GM18508 (cell line): ENCODE results near the gene FZD10.

Source experiments
- ATAC-seq: cut with Tn5 transposase; IDR thresholded peaks from one replicate; pipeline ENCODE4 v1.9.1; 2021; ENCODE audit warnings: moderate number of reproducible peaks; ENCODE audit not compliant: insufficient read depth, unreplicated experiment

The FZD10 gene

DNA sequence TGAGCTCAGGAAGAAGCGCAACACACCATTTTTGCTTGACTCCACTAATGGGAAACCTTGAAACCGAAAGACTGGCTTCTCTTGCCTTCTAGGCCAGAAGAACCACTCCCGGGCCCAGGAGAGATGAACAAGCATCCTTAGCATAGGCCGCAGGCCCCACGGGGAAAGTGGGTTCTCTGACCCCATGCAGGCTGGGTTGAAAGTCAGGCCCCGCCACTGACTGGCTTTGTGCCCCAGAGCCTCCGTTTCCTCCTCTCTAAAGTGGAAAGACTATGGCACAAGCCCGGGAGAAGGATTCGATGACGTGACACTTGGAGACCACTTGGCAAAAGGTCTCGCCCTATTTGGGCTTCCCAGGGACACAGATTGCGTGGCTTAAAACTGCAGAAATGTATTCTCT, 9.9 kb upstream of the FZD10 start:
- ATAC-seq: no peak

DNA sequence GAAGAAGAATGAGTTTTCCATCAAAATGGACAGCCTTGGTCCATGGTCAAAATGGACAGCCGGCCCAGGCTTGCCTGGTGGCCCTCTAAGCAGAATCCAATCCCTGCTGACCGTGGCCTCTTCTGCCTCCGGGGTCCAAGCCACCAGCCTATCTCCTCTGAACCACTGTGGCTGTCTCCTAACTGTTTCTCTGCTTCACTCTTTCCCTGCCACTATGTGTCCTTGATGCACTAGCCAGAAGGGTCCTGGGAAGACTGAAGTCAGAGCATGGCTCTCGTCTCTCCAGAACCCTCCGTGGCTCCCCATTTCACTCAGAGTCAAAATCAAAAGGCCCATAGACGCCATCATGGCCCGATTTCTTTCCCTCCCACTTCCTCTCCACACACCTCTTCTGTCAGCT, 8.5 kb upstream of the FZD10 start:
- ATAC-seq: no peak

DNA sequence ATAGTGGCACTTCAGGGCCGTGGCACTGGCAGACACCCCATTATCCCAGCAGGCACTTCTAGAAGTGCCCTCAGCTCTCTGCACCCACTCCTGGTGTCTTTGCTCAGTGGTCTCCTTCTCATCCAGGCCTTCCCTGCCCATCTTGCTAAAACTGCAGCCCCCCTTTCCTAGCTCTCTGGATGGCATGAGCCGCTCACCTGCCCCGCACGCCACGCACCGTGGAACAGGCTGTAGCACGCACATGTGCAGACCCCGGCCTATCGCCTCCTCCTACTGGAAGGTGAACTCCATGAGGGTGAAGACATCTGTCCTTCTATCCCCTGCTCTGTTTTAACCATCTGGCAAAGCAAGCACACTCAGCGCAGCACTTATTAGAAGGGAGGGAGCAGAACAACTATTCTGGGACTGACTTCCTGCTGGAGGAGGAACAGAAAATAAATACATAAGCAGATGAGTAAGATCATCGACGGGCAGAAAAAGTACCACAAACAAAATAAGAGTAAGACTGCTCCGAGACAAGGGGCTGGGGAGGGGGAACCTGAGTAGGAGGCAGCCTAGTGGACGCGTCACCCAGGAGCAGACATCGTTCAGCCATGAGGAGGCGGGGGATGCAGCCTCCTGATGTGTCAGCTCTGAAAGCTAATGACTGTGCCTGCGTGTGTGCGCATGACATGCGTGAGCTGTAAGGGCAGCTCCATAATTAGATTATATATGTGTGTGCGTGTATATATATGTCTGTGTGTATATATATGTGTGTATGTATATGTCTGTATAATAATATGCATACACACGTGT, 7.8 kb upstream of the FZD10 start:
- no peak for ATAC-seq

DNA sequence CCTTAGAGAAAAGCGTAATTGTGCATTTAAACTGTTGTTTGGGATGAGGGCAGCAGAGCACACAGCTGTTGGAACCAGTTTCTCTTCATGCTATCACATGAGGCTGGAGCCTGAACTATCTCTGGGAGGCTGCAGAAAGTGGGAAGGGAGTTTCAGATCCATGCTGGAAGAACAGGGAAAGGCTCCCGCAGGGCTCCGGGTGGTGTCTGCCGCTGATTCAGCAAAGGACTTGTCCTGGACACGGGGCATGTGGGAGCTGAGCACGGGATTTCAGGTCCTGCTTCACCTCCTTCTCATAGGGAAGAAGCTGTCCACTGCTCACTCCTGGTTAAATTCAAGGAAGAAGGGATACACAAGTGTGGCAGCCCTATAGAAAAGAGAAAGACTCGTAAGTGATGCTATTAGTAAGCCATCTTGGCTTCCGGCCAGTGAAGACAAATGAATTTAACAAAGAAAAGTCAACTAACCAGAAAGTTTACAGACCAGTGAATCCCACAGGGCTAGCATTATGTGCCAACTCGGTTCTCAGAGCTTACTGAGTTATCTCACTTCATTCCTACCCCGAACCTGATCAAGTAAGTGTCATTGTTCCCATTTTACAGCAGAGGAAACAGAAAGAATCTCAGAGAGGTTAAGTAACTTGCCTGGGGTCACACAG, 6.7 kb upstream of the FZD10 start:
- ATAC-seq: no peak

DNA sequence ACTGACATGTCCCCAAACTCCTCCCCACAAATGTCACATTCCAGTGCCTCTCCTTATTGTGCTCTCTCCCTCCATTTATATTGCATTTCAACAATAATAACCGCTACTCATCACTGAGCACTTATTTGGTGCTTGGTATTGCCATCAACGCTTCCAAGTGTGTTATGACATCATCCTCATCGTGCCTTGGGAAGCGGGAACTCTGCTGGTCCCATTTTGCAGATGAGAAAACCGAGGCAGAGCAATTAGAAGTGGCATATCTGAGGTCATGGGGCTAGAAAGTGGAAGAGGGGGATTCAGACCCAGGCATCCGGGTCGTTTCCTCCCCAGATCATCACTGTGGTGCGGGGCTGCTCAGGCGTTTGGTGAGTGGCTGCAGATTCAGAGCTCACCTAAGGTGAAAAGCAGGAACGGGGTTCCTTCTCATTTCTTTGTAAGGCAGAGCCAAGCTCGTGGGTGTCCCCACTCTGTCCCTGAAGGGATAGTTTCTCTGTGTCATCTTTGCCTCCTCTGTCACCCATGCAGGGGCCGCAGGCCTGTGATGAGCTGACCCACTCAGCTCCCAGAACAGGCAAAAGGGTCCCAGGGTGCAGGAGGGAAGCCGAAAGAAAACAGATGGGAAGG, 5.5 kb upstream of the FZD10 start:
- no peak for ATAC-seq

DNA sequence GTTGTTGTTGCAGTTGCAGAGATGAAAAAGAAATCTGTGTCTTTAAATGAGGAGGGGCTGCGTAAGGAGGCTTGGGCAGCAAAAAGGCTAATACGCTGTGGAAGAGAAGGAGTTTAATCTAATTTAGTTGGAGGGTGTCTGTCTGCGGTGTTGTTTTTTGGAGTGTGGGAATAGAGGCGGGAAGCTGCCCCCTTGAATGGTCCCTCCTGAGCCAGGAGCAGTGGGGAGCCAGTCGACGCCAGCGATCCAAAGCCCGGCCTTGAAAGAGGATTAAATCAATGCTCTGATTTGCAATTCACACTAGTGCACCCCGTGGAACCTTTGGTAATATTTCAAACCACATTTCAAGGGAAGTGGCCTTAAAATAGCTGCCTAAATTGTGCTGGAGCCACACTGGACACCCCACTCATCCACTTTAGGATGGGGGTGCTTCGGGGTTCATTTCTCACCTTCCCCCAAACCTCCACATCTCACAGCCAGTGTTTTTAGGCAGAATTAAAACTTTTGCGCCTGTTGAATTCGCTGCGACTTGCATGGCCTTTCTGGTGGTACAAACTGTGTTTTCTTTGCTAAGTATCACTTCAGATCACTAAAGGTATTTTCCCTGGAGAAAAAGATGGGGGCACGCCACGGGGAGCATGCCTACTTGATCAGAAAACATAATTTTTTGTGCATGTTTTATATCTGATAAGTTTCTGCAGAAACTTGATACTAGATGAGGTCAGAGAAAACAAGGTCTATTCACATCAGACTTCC, 4.1 kb upstream of the FZD10 start:
- no peak for ATAC-seq

DNA sequence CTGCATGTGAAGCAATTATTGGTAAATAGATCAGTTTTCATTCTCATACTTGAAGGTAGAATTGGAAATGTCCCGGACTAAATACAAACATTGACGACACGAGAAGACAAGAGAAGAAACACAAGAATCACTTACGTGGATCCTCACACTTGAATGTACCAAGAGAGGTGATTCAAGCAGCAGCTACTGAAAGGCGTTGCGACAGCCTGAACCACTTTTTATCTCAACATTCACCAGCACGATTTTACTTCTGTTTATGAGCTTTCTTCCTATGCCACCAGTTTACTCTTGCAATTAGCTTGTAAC, 3.6 kb upstream of the FZD10 start:
- no peak for ATAC-seq

DNA sequence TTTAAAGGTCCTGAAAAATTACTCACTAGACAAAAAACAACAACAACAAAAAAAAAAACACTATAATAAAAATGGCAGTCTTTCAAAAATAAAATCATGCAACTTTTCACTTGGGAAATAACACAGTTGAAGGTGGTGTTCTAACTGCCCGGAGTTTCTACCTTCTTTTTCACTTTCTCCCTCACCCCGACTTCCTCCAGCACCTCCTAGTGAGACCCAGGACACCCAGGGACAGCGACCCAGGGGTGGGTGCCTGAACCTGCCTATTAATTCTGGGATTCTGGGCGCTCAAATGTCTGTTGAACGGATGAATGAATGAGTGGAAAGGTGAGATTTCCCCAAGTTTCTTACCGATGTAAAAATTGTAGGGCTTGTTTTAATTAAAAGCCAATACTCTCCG, 2.0 kb upstream of the FZD10 start:
- ATAC-seq: no peak

DNA sequence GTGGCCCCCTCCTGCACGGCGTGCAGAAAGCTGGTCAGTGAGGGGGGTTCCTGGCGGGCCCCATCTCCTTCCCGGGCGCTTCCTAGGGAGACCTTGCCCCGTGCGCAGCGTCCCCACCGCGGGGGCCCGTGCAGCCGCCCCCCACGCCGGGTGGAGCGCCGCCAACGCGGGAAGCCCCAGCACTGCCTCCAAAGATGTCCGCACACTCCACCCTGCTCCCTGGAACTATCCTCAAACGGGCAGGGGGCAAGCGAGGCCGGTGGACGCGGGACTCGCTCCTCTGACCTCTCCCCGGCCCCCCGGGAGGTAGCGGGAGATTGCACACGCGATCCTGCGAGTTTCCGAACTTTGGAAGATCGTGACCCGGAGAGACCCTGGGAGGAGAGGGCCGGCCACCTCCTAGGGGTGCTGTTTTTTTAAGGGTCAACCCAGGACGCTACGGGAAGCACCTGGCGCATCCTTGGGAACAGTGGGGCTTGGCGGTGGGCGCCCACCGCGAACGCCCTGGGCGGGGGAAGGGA, 1.5 kb upstream of the FZD10 start:
- no peak for ATAC-seq

DNA sequence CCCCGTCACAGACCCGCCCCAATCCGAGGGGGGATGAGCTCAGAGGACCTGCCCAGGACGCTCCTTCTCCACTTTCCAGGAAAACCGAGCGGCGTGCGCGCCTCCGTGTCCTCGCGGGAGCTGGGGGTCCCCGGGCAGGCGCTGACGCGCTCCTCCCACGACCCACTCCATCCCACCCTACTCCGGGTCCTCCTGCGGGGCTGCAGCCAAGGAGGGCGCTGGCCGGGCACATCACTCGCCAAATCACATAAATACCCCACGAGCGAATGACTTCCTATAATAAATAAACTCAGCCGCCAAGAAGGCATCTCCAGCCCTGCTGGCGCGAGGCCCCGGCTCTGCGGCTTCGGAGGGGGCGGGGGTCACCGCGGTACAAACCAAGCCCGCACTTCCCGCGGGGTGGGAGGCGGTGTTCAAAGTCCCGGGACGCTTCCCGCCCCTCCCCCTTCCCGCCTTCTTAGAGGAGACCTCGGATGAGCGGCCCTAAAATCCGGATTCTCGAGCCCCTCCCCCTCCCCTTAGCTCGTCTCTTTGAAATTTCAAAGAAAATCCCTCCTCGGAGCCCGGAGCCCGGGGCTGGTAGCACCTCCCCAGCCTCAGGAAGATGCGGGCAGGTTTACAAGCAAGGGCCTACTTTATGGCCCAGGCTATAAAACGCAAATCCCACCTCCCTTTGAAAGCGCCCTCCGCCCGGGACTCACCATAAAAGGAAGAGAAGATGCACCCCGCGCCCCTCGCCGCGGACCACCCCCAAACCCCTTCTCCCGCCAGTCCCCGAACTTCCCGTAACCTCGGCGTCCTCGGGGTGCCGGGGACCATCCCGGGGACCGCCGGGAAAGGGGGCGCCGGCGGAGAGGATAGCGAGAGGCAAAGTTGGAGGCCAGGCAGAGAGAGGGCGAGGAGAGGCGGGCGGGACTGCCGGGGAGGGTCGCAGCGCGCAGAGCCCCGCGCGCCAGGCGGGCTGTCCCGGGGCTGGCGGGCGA, 712 bp upstream of the FZD10 start:
- no peak for ATAC-seq

DNA sequence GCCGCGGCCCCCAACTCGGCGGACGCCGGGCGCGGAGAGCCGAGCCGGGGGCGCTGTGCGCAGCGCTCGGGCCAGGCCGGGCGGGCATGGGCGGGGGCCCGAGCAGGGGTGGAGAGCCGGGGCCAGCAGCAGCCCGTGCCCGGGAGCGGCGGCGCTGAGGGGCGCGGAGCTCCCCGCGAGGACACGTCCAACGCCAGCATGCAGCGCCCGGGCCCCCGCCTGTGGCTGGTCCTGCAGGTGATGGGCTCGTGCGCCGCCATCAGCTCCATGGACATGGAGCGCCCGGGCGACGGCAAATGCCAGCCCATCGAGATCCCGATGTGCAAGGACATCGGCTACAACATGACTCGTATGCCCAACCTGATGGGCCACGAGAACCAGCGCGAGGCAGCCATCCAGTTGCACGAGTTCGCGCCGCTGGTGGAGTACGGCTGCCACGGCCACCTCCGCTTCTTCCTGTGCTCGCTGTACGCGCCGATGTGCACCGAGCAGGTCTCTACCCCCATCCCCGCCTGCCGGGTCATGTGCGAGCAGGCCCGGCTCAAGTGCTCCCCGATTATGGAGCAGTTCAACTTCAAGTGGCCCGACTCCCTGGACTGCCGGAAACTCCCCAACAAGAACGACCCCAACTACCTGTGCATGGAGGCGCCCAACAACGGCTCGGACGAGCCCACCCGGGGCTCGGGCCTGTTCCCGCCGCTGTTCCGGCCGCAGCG, 639 bp downstream of the FZD10 start:
- no peak for ATAC-seq

DNA sequence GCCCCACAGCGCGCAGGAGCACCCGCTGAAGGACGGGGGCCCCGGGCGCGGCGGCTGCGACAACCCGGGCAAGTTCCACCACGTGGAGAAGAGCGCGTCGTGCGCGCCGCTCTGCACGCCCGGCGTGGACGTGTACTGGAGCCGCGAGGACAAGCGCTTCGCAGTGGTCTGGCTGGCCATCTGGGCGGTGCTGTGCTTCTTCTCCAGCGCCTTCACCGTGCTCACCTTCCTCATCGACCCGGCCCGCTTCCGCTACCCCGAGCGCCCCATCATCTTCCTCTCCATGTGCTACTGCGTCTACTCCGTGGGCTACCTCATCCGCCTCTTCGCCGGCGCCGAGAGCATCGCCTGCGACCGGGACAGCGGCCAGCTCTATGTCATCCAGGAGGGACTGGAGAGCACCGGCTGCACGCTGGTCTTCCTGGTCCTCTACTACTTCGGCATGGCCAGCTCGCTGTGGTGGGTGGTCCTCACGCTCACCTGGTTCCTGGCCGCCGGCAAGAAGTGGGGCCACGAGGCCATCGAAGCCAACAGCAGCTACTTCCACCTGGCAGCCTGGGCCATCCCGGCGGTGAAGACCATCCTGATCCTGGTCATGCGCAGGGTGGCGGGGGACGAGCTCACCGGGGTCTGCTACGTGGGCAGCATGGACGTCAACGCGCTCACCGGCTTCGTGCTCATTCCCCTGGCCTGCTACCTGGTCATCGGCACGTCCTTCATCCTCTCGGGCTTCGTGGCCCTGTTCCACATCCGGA, 1.4 kb downstream of the FZD10 start:
- no peak for ATAC-seq

DNA sequence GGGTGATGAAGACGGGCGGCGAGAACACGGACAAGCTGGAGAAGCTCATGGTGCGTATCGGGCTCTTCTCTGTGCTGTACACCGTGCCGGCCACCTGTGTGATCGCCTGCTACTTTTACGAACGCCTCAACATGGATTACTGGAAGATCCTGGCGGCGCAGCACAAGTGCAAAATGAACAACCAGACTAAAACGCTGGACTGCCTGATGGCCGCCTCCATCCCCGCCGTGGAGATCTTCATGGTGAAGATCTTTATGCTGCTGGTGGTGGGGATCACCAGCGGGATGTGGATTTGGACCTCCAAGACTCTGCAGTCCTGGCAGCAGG, 1.9 kb downstream of the FZD10 start:
- no peak for ATAC-seq

DNA sequence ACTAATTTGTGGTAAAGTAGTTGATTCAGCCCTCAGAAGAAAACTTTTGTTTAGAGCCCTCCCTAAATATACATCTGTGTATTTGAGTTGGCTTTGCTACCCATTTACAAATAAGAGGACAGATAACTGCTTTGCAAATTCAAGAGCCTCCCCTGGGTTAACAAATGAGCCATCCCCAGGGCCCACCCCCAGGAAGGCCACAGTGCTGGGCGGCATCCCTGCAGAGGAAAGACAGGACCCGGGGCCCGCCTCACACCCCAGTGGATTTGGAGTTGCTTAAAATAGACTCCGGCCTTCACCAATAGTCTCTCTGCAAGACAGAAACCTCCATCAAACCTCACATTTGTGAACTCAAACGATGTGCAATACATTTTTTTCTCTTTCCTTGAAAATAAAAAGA, 2.7 kb downstream of the FZD10 start:
- no peak for ATAC-seq

DNA sequence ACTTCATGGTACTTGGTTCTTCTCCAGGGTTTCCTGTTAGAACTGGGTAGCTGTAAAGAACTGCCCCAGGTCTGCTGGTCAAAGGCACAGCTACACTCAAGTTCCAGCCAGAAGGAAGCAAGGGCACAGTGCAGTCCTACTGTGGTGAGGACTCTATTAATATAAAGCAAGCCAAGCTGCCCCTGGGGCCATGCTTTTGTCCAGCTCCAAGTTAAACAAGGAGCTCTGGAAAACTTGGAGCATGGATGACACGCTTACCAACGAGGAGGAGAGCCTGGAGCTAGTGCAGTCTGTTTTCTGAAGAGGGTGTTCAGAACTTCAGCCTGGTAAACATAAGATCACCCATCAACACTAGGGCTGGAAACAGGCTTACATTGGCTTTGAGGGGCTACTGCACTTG, 4.0 kb downstream of the FZD10 start:
- no peak for ATAC-seq

DNA sequence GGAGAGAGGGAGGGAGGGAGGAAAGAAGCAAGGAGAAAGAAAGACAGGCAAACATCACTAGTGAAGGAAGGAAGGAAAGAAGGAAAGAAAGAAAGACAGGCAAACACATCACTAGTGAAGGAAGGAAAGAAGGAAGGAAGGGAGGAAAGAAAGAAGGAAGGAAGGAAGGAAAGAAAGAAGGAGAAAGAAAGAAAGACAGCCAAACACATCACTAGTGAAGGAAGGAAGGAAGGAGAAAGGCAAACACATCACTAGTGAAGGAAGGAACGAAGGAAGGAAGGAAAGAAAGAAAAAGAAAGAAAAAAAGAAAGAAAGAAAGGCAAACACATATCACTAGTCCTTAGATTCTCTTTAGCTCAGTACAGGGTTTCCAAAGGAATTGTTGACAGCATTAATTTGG, 5.3 kb downstream of the FZD10 start:
- ATAC-seq: no peak

DNA sequence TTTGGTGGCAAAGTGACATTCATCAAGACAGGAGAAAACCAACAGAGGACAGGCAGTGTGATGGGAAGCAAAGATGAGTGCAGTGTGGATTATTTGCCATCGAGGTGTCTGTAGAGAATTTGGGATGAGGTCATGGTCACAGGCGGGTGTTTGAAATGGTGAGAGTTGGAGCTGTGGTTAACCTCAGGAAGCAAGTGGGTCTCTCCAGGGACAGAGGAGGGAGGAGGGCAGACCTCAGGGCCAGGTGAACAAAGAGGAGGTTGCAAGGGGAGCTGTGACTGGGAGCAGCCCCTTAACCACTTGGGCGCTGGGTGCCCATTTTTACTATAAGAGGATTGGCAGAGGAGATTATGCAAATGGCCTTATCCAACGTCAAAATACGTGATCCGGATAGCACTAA, 7.0 kb downstream of the FZD10 start:
- no peak for ATAC-seq

DNA sequence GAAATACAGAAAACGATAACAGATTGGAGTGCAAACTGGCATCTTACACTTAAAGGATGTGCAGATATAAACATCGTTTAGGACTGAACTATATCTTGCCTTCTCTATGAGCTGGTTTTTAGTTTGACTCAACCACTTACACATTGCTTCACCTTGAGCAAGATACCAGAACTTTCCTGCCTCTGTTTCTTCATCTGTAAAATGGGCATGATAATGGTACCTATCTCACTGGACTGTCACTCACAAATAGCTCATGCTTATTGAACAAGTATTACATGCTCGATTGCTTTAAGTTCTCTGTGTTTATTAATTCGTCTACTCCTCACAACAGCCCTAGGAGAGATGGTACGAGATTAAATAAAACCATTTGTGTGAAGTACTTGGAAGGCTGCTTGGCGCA, 7.7 kb downstream of the FZD10 start:
- no peak for ATAC-seq

DNA sequence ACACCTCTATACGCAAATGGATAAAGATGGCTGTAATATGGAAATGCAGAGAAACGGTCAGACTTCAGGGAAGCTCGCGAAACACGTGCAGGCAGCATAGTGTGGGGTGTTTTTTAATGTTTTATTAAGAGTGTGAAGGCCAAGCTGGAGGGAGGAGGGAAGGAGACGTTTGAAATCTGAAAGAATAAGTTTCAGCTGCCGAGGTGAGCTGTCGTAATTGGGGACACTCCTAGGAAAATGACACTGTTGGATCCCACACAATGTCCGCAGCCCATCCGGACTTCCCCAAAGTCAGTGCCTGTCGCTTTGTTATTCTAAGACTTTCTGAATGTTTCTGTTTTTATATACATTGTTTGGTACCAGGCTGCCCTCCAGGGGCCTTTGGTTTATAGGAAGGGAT, 8.3 kb downstream of the FZD10 start:
- no peak for ATAC-seq
